ENCODE measurements around the gene RADIL.

Gene RADIL

DNA sequence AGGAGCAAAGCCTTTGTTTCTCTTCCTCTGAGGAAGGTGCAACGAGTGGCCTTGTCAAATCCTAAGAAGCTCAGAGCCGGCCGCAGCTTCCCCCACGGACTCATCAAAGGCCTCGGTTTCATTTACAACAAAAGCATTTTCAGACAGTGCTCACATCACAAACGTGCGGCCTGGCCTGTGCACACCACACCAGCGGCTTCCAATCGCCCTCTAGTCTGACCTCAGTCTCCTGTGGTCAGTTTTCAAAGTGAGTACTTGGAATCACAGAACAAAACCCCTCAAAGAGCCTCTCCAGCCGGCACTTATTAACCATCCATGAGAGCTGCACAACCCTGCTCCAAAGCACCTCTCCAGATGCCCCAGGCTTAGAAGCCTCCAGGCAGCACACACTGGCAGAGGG is 3.3 kb downstream of the RADIL start:
- TF ChIP-seq, protein P1, sequence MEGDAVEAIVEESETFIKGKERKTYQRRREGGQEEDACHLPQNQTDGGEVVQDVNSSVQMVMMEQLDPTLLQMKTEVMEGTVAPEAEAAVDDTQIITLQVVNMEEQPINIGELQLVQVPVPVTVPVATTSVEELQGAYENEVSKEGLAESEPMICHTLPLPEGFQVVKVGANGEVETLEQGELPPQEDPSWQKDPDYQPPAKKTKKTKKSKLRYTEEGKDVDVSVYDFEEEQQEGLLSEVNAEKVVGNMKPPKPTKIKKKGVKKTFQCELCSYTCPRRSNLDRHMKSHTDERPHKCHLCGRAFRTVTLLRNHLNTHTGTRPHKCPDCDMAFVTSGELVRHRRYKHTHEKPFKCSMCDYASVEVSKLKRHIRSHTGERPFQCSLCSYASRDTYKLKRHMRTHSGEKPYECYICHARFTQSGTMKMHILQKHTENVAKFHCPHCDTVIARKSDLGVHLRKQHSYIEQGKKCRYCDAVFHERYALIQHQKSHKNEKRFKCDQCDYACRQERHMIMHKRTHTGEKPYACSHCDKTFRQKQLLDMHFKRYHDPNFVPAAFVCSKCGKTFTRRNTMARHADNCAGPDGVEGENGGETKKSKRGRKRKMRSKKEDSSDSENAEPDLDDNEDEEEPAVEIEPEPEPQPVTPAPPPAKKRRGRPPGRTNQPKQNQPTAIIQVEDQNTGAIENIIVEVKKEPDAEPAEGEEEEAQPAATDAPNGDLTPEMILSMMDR (IDR thresholded peaks at IDR 0.05) = no peak

DNA sequence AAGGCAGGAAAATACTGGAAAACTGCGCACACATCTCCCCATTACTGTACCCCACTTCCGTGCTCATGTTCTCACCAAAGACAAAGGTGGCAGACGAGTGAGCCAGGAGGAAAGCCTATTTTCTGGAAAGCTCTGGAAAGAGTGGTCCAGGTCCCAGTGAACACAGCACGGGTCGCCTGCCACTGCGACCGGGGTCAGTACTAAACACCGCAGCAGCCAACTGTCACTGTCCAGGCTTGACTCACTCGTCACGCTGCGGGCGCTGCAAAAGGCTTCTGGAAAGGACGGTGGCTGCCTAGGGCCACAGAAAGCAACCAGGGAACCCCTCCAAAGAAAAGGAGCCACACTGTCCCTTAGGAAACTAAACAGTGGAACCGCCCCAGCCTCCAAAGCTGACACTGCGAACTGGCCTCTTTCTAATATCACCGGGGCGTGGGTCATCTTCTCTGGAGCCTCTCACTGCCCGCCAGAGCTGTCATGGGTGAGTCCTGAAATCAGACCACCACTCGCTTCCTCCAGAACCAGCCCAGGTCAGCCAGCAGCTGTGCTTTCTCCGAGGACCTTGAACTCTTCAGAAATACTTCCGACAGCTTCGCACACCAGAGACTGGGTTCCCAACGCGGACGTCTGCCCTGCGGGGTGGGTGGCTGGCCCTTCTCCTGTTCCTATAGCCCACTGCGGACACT is 4.0 kb downstream of the RADIL start:
- TF ChIP-seq, protein P1 (IDR thresholded peaks at IDR 0.05) = no peak

DNA sequence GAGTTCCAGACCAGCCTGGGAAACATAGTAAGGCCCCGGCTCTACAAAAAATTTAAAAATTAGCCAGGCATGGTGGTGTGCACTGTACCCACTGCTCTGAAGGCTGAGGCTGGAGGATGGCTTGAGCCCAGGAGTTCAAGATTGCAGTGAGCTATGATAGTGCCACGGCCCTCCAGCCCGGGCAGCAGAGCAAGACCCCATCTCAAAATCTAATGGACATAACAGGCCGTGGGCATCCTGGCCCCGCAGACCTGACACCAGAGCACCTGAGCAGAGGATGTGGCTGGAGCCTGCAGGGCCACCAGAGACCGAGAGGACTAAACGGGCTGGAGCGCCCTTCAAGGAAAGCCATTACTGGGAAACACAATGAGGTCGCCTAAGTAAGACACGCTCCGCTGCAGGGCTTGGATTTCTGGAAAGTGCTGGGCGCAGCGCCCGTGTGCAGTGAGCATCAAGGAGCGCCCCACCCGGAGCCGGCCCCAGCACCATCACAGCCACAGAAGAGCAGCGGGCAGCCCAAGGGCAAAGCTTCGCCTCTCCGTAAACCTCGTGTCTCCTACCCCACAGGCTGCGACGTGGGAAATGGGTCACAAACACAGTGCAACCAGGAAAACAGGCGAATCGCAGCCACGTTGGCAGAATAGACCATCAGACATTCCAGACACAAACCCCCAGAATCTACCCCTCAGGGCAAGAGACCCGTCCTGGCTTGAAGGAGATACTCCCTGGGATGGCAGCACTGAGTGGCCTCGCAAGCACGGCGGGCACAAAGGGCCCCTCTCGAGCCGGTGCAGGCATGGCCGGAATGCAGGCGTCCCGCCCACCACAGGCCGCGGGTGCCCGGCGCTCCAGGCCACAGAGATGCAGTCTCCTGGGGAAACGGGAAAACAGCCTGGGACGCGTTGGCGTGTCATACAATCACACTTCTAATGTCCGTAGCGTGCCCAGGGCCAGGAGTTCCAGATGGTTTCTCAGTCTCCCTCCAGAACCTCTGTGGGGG is 4.9 kb downstream of the RADIL start:
- TF ChIP-seq, protein P1 (IDR thresholded peaks at IDR 0.05) = no peak

DNA sequence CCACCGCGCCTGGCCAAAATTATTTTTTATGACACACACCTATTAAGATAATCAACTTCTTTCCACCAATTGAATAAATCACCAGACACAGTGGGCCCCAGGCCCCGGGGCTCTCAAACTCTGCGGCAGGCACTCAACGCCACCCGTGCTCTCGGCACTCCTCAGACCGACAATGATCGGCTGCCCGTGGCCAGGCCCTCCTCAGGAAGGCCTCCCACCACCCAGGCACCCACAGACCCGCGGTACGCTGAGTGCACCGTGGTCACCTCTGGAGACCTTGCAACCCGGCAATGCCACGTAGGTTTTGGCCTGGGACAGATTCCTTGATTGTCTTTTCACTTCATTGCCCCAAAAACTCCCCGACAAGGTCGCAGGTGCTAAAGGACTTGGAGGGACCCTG is 6.9 kb downstream of the RADIL start:
- TF ChIP-seq, protein P1 (IDR thresholded peaks at IDR 0.05) = no peak

DNA sequence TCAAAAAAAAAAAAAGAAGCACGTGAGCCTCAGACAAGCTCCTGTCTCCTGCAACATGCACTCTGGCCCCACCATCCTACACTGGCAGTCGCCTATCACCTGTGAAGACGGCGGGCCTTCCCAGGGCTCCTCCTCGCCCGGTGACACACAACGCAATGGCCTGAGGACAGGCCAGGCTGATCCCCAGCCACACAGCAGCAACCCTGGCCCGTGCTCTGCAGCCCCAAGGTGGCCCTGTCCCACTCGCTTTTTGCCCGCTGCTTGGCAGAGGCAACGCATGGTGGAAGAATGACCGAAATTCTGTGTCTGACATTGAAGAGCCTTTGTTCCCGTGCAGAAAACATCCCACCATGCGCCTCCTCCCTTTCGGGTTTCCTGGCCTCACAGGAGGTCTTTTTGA is 8.1 kb downstream of the RADIL start:
- TF ChIP-seq, protein P1 (IDR thresholded peaks at IDR 0.05) = no peak

DNA sequence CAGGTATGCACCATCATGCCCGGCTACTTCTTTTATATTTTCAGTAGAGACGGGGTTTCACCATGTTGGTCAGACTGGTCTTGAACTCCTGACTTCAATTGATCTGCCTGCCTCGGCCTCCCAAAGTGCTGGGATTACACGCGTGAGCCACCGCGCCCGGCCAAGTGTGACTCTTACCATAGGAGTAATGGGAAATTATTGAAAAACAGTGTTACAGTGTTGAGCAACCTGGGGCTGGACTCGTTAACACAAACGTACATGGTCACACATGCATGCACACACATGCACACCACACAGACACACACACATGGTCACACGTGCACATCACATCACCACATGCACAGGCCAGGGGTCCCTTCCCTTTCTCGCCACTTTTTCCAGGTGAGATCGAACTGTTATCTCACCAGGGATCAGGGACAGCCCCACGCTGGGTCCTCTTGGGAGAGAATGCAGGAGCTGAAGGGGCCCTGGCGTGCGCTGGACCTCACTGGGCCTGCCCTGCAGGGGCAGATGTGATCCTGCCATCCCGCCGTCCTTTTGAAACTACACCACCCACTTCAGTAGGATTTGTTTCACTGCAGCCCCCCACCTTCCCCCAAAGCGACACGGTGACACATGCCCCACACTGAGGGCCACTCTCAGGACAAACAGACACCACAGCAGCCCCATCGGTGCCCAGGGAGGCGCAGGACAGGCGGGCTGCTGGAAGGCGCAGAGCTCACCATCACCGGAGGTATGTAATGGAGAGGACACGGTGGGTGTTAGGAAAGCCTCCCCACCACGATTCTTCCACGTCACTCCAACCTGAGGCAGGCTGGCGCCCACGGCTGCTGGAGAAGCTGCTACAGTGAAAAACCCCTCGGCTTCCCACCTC is 10.2 kb downstream of the RADIL start:
- TF ChIP-seq, protein P1 (IDR thresholded peaks at IDR 0.05) = no peak

Data from LNCAP (cell line).